Measurements from ENCODE around the gene LRPAP1.

DNA sequence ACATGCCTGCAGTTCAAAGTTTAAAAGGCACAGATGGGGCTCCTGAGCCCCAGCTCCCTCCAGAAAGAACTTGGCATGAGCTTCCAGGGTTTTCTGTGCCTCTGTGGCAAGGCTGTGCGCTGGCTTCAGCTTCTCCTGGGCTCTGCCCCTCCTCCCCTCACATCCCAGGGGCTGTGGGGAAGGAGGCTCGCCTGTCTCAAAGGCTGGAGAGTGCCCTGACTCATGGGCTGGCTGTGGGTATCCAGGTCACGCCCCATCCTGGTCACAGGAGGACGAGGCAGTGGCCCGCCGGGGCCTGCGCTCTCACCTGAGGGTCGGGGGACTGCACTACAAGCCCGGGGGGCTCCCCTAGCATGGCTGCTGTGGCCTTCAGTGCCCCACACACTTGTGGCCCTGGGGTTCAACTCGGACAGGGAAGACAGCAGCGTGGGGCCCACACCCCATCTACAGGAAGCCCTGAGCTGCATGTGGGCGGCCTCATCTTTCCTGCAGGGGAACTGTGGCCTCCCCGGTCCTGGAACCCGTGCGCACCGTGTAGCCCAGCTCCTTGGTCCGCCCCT, 17.9 kb downstream of the LRPAP1 start:
- TF ChIP-seq POLR2A (IDR thresholded peaks at IDR 0.05): no peak
- TF ChIP-seq, protein P1, sequence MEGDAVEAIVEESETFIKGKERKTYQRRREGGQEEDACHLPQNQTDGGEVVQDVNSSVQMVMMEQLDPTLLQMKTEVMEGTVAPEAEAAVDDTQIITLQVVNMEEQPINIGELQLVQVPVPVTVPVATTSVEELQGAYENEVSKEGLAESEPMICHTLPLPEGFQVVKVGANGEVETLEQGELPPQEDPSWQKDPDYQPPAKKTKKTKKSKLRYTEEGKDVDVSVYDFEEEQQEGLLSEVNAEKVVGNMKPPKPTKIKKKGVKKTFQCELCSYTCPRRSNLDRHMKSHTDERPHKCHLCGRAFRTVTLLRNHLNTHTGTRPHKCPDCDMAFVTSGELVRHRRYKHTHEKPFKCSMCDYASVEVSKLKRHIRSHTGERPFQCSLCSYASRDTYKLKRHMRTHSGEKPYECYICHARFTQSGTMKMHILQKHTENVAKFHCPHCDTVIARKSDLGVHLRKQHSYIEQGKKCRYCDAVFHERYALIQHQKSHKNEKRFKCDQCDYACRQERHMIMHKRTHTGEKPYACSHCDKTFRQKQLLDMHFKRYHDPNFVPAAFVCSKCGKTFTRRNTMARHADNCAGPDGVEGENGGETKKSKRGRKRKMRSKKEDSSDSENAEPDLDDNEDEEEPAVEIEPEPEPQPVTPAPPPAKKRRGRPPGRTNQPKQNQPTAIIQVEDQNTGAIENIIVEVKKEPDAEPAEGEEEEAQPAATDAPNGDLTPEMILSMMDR (IDR thresholded peaks at IDR 0.05): no peak
- TF ChIP-seq EP300 (IDR thresholded peaks at IDR 0.05): no peak

All from ovary (tissue), 3 donors.